H7 (cell line): ENCODE data around the gene CDHR3. TPM values are rescaled to one million over a fixed set of nuclear protein-coding genes. Genes with fewer than 3 reads are reported as not detected.

Experiments used
- DNase-seq: peaks from one replicate; pipeline ENCODE4 v3.0.0; 2012
- H3K27me3 ChIP-seq: 2 replicates; pipeline ENCODE4 v1.6.0; 2011; ENCODE audit warnings: mild to moderate bottlenecking, low read length; ENCODE audit not compliant: control insufficient read depth, insufficient read depth
- H3K36me3 ChIP-seq: replicated peaks from 2 replicates; pipeline ENCODE4 v1.5.1; 2011; ENCODE audit warnings: low read length; ENCODE audit not compliant: control insufficient read depth, insufficient read depth
- H3K4me3 ChIP-seq: 2 replicates; pipeline ENCODE4 v1.5.1; 2011; ENCODE audit warnings: low read depth, mild to moderate bottlenecking, control low read depth, low read length, moderate library complexity; ENCODE audit not compliant: insufficient read depth
- total RNA-seq: library from RNA; depleted of rRNA; stranded (reverse); fragments of >200 nt; shearing (Covaris generic); gene quantifications from 2 replicates; pipeline ENCODE4 v1.2.3, GENCODE V29; 2014

CDHR3 gene
- total RNA-seq, 1 experiment from 2014 or later = 5.7 TPM

DNA sequence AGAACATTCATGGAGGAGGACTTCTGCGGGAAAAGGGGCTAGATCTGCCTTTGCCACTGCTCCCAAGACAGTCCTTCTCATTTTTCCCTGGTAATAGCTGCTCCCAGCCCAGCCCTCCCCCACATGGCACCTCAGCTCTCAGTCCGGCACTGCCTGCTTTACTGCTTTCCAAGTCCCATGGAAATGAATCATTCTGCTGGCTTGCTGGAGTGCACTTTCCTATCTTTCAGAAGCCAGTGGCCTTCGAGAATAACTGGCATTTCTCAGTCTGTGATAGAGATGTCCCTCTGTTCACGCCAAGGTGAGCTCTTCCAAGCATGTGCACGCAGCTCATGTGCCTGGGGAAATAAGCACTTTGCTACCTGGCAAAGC, 87.7 kb downstream of the CDHR3 start:
- no peak for DNase-seq
- H3K36me3 ChIP-seq = no peaks in the 10 kb centered on the region
- H3K4me3 ChIP-seq = no peak overlapping the region
- no peaks in the 10 kb centered on the region for H3K27me3 ChIP-seq

- Histone ChIP-seq H3K4me3 (no peak overlapping the region), H3K36me3 (no peaks in the 10 kb centered on the region), H3K27me3 (no peaks in the 10 kb centered on the region)
- no peak for DNase-seq
Observed at GRCh38 chr7:106052681-106053080, 89.6 kb downstream of the CDHR3 start.

DNA sequence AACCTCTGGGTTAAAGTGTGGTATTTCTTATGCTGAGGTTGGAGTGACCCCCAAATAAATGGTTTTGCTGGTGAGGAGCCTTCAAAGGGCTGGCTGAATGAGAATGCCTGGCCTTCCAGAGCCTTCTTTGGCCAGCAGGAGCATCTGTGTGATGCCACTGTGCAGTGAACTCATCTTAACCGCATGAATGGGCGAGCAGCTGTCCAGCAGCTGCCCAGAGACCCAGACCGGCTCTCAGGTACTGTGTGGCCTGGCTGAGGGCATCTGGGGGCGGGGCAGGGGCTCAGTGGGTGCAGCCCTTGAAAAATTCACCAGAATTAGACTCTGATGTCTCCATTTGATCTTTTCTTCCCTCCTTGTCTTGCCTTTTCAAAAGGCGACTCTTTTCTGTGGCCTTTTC, 90.0 kb downstream of the CDHR3 start:
- no peak overlapping the region for H3K4me3 ChIP-seq
- peak; percentile 26 for DNase-seq
- H3K36me3 ChIP-seq = no peaks in the 10 kb centered on the region
- H3K27me3 ChIP-seq = no peaks in the 10 kb centered on the region

GRCh38 chr7:106054156-106054910, 91.3 kb downstream of the CDHR3 start:
- no peaks in the 10 kb centered on the region for H3K36me3 ChIP-seq
- no peaks in the 10 kb centered on the region for H3K27me3 ChIP-seq
- peak; percentile 15 for DNase-seq
- H3K4me3 ChIP-seq = no peak overlapping the region

DNA sequence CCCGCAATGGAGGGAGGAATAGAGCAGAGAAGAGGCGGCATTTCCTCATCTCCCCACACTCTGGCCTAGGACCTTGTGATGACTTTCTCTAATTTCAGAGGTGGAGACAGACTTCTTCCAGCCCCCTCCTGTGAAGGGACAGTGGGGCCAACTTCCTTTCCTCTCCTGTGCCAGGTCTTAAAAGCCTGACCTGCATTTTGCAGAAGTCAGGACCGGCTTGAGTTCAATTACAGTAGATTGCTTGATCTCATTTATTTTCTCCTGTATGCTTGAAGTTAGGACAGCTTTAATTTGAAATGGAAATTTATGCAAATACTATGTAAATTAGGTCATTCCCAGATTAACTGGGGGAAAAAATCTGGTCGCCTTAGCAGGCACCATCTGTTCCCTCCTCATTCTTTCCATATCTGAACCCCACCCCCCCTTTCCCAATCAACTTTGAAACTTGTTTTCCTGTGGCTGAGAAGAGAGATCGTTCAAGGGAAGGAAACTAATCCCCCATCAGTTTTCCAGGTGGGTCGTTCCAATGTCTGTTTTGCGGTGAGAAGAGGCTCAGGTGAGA, 92.0 kb downstream of the CDHR3 start:
- Histone ChIP-seq H3K4me3 (no peak overlapping the region), H3K36me3 (no peaks in the 10 kb centered on the region), H3K27me3 (no peaks in the 10 kb centered on the region)
- peak; percentile 43 for DNase-seq

DNA sequence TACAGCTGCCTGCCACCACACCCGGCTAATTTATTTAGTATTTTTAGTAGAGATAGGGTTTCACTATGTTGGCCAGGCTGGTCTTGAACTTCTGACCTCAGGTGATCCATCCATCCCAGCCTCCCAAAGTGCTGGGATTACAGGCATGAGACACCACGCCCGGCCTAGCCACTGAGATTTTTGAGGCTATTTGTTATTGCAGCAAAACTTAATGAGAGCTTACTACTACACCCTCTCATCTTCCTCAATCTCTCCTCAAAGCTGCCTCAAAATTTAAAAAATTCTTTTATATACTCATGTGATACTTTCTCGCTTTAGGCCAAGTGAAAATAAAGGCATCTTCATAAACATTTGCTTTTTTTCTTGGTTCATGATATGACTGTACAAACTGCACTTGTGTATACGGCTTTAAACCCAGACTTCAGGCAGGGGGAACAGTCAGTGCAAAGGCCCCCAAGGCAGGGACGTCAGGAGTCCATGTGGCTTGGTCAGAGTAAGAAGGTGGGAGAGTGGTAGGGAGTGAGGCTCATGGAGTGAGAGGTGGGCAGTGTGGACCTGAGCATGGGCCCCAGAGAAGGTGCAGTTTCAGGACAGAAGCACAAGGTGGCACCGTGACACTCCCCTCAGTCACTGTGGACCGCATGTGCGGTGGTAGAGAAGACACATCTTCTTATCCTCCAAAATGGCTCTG, 93.6 kb downstream of the CDHR3 start:
- no peak overlapping the region for H3K4me3 ChIP-seq
- peak; percentile 88 for DNase-seq
- no peaks in the 10 kb centered on the region for H3K27me3 ChIP-seq
- no peaks in the 10 kb centered on the region for H3K36me3 ChIP-seq

DNA sequence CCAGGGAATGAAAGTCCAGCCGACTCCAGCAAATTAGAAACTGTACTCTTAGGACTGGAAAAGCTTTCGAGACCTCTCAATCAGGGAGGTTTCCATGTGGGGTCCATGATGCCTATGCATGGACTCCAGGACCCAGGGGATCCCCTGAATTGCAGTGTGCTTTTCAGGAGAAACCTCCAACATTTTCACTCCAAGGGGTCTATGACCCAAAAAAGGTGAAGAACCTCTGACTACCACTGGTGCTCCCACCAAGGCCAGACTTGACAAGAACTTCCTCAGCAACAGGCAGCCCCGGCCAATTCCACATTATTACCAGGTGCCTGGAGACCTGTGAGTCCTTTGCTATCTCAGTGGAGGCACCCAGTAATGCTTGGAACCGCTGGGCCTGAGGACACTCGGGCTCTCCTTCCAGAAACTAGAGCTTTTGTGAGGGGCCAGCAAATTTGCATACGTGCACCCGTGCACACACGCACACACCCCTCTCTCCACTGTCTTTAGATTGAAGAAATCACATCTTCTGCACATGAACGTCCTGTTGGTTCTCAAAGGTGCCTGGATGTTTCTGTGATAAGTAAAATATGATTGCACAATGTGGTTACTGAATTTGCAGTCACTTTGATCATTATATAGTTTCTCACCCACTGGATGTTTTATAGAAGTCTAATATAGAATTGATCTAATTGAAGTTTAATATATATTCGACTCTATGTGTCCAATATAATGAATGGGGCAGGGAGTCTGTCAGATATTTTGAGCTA, 94.3 kb downstream of the CDHR3 start:
- no peak overlapping the region for H3K4me3 ChIP-seq
- H3K27me3 ChIP-seq = no peaks in the 10 kb centered on the region
- DNase-seq = no peak
- no peaks in the 10 kb centered on the region for H3K36me3 ChIP-seq

DNA sequence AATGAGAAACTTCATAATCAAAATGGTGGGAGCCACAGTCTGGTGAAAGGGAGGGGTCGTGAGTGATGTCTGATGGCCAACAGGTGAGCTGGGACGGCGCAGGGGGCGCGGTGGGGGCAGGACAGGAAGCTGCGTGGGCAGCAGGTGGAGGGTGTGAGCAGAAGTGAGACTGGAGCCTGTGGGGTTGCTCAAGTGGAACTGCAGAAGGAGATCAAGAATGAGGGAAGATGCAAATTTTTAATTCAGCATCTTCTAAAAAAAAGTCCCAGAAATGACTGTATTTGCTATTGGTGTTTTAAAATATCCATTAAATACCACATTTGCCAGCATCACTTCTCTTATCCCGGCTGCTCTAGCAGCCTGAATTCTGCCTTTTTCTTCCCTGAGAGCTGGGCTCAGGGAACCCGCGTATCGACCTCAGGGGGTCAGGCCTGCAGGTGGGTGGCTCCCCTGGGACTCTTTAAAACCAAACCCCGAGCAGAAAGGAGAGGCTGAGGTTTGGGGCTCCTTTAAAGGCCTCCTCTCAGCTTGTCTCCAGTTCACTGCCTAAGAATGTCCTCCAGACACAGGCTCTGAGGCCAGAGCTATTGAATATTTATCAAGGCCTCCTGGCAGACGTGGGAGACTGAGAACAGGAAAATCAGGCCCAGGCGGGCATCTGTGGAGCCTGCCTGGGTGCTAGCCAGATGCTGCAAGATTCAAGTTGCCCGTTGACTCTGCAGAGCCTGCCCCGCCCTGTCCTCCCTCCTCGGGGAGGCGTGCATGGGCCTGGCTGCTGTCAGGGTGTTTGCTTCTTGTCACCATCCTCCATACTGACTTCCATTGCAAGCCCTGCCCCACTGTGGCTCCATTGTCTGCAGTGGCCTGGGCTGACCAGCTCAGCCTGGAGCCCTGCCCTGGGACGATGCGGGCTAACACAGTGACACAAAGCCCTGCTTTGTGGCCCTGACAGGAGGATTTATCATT, 95.2 kb downstream of the CDHR3 start:
- peak; percentile 24 for DNase-seq
- H3K4me3 ChIP-seq = no peak overlapping the region

DNA sequence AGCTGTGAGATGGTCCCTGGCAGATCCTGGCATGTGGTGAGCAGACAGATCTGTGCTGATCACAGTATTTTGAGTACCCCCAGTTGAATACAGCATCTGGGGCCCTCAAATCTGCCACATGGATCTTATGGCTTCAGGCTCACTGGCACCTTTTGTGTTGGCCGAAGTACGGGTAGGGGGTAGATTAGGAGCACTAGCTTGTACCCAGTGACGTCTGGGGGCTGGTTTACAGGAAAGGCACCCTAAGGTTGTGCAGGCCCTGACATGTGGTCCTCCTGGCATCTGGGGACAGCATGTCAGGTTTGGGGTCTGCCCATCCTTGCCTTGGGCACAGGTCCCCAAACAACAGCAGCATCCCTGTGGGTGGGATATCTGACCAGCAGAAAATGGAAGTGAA, 95.9 kb downstream of the CDHR3 start:
- H3K4me3 ChIP-seq = no peak overlapping the region
- no peaks in the 10 kb centered on the region for H3K36me3 ChIP-seq
- DNase-seq = peak; percentile 8
- no peaks in the 10 kb centered on the region for H3K27me3 ChIP-seq

More for the DNA sequence above, 95.2 kb downstream of the CDHR3 start:
- Histone ChIP-seq H3K27me3 (no peaks in the 10 kb centered on the region), H3K36me3 (no peaks in the 10 kb centered on the region)

- no peak for DNase-seq
- Histone ChIP-seq H3K4me3 (no peak overlapping the region), H3K27me3 (no peaks in the 10 kb centered on the region), H3K36me3 (no peaks in the 10 kb centered on the region)
Observed at GRCh38 chr7:106059556-106059955, 96.5 kb downstream of the CDHR3 start.

DNA sequence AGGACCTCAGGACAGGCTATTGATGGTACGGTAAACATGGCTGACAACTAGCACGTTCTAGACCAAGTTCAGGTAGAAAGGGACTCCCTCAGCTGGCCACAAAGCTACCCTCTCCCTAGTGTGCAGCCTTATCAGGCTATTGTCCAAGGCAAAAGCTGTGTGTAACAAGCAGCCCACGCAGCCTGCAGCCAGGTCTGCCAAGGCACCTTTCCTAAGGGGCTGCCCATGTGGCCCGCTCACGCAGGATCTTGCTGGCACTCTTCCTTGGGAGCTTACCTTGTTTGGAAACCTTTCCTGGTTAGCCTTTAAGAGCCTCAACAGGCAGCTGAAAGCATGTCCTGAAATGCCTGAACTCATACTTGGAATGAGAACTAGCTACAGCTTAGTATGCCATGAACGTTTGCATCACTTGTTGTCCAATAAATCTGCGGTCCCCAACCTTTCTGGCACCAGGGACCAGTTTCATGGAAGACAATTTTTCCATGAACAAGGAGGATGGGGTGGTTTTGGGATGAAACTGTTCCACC, 97.4 kb downstream of the CDHR3 start:
- H3K27me3 ChIP-seq = no peaks in the 10 kb centered on the region
- no peaks in the 10 kb centered on the region for H3K36me3 ChIP-seq
- H3K4me3 ChIP-seq = no peak overlapping the region
- peak; percentile 4 for DNase-seq

GRCh38 chr7:106061301-106061979, 98.4 kb downstream of the CDHR3 start:
- Histone ChIP-seq H3K27me3 (no peaks in the 10 kb centered on the region), H3K36me3 (no peaks in the 10 kb centered on the region), H3K4me3 (no peak overlapping the region)
- peak; percentile 9 for DNase-seq

DNA sequence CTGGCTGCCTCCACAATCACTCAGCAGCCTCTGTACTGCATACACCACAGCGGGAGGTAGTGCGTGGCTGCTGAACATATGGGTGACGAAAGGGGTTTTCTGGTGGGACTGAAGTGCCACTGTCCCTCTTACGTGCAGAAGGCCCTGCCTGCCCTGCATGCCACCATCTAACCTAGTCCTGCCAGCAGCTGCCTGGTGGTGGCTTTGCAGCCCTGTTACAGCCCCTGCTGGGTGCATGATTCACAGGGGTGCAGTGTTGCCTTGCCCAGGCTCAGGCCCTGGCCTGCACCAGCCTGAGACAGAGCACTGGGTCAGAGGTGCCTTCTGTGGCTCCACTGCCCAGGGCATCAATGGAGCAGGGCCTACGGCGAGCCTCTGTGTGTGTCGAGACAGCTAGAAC, 98.9 kb downstream of the CDHR3 start:
- Histone ChIP-seq H3K4me3 (no peak overlapping the region), H3K27me3 (no peaks in the 10 kb centered on the region), H3K36me3 (no peaks in the 10 kb centered on the region)
- peak; percentile 10 for DNase-seq
